ENCODE measurements around the gene TMEM174. TPM values are rescaled to one million over a fixed set of nuclear protein-coding genes. Genes with fewer than 3 reads are reported as not detected.

The TMEM174 gene
- total RNA-seq, 2 experiments from 2014 or later = 0.25 TPM; not detected in 1

GRCh38 chr5:73131711-73132425, 41.1 kb upstream of the TMEM174 start:
- POLR2A ChIA-PET = interaction anchor here (1.0 kb wide), 1 partner anchor 21 kb away, joined by 4 read pairs; no protein-coding TSS in a partner anchor
- CTCF ChIA-PET (ENCODE audit: unreplicated experiment) = no interaction called here
- no peak for TF ChIP-seq EZH2phosphoT487 (IDR thresholded peaks at IDR 0.05; ENCODE audit: borderline replicate concordance, low read depth, low read length)
- no peak for TF ChIP-seq CTCF (conservative IDR thresholded peaks at IDR 0.05; ENCODE audit: low read length)

GRCh38 chr5:73132759-73133158, 40.2 kb upstream of the TMEM174 start:
- H3K4me2 ChIP-seq (ENCODE audit: low read length) = no peak overlapping the region
- CTCF ChIA-PET (ENCODE audit: unreplicated experiment) = no interaction called here
- H3K4me3 ChIP-seq (ENCODE audit: low read depth, low read length, poor library complexity, severe bottlenecking) = no peak overlapping the region

More at GRCh38 chr5:73131711-73132425, 41.1 kb upstream of the TMEM174 start:
- Histone ChIP-seq H3K4me2 (ENCODE audit: low read length) (no peak overlapping the region), H3K4me3 (ENCODE audit: low read depth, low read length, poor library complexity, severe bottlenecking) (no peak overlapping the region), H3K9me2 (ENCODE audit: insufficient read depth, low read length) (no peaks in the 10 kb centered on the region), H3K27ac (ENCODE audit: low read depth, low read length, poor library complexity, severe bottlenecking) (no peak overlapping the region), H3K79me2 (ENCODE audit: insufficient read depth, low read depth, low read length) (no peaks in the 10 kb centered on the region), H2AFZ (ENCODE audit: low read length) (no peak overlapping the region), H3K9me3 (ENCODE audit: low read length) (no peaks in the 10 kb centered on the region), H3K36me3 (ENCODE audit: insufficient read depth, low read length) (no peaks in the 10 kb centered on the region), H4K20me1 (ENCODE audit: insufficient read depth, low read length) (no peaks in the 10 kb centered on the region), H3K4me1 (ENCODE audit: insufficient read depth, low read length, poor library complexity, severe bottlenecking) (peaks cover 2% of the 10 kb centered on the region)
- no peak for DNase-seq (ENCODE audit: low spot score)
- intact Hi-C loops (cut with micrococcal nuclease; ENCODE audit: unreplicated experiment) = loop anchor here (10.0 kb wide), 2 partner anchors 47 to 313 kb away; partner anchors contain the start of gene FOXD1
- no TSS peak for BruUV-seq (replicated peaks)

More at GRCh38 chr5:73132759-73133158, 40.2 kb upstream of the TMEM174 start:
- H4K20me1 ChIP-seq (ENCODE audit: insufficient read depth, low read length) = no peaks in the 10 kb centered on the region
- no peaks in the 10 kb centered on the region for H3K4me1 ChIP-seq (ENCODE audit: insufficient read depth, low read length, poor library complexity, severe bottlenecking)
- no peaks in the 10 kb centered on the region for H3K36me3 ChIP-seq (ENCODE audit: insufficient read depth, low read length)
- DNase-seq (ENCODE audit: low spot score) = no peak
- no peak overlapping the region for H3K27ac ChIP-seq (ENCODE audit: low read depth, low read length, poor library complexity, severe bottlenecking)
- BruUV-seq (replicated peaks) = no TSS peak
- TF ChIP-seq CTCF (conservative IDR thresholded peaks at IDR 0.05; ENCODE audit: low read length) (no peak), EZH2phosphoT487 (IDR thresholded peaks at IDR 0.05; ENCODE audit: borderline replicate concordance, low read depth, low read length) (no peak)
- POLR2A ChIA-PET = interaction anchor here (0.6 to 1.0 kb wide), 2 partner anchors 21 to 377 kb away, joined by 3 to 4 read pairs; no protein-coding TSS in a partner anchor
- no peaks in the 10 kb centered on the region for H3K9me2 ChIP-seq (ENCODE audit: insufficient read depth, low read length)
- intact Hi-C loops (cut with micrococcal nuclease; ENCODE audit: unreplicated experiment) = loop anchor here (10.0 kb wide), 2 partner anchors 48 to 312 kb away; partner anchors contain the start of gene FOXD1
- no peaks in the 10 kb centered on the region for H3K9me3 ChIP-seq (ENCODE audit: low read length)
- no peak overlapping the region for H2AFZ ChIP-seq (ENCODE audit: low read length)
- no peaks in the 10 kb centered on the region for H3K79me2 ChIP-seq (ENCODE audit: insufficient read depth, low read depth, low read length)

All from OCI-LY7 (cell line).